Measurements from ENCODE around the gene DMD. TPM values are rescaled to one million over a fixed set of nuclear protein-coding genes. Genes with fewer than 3 reads are reported as not detected.

Gene DMD
- total RNA-seq, 1 donor from 2014 or later: 23.9 TPM

DNA sequence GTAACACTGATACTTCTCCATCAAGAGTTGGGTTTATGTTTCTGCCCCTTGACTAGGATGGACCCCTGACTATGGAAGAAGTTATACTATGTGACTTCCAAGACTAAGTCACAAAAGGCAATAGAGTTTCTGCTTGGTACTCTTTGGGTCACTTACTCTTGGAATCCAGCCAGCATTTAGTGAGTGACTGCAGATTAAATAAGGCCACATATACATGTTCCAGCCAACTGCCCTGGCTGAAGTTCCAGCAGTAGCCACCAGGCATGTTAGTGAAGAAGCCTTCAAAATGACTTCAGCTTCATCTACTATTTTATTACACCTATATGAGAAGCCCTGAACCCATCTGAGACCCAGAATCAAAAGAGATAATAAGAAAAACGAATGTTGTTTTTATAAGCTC lies 524.0 kb downstream of the DMD start:
- DNase-seq (ENCODE audit: low spot score, unreplicated experiment): no peak
- Mint-ChIP-seq H3K27ac (no peak overlapping the region), H3K4me3 (ENCODE audit: low read depth) (no peak overlapping the region), H3K36me3 (ENCODE audit: insufficient read depth) (no peaks in the 10 kb centered on the region), H3K4me1 (ENCODE audit: low read depth) (no peaks in the 10 kb centered on the region), H3K27me3 (no peaks in the 10 kb centered on the region), H3K9me3 (ENCODE audit: low read depth) (no peaks in the 10 kb centered on the region)
- TF ChIP-seq, protein P1, sequence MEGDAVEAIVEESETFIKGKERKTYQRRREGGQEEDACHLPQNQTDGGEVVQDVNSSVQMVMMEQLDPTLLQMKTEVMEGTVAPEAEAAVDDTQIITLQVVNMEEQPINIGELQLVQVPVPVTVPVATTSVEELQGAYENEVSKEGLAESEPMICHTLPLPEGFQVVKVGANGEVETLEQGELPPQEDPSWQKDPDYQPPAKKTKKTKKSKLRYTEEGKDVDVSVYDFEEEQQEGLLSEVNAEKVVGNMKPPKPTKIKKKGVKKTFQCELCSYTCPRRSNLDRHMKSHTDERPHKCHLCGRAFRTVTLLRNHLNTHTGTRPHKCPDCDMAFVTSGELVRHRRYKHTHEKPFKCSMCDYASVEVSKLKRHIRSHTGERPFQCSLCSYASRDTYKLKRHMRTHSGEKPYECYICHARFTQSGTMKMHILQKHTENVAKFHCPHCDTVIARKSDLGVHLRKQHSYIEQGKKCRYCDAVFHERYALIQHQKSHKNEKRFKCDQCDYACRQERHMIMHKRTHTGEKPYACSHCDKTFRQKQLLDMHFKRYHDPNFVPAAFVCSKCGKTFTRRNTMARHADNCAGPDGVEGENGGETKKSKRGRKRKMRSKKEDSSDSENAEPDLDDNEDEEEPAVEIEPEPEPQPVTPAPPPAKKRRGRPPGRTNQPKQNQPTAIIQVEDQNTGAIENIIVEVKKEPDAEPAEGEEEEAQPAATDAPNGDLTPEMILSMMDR (IDR thresholded peaks at IDR 0.05; ENCODE audit: unreplicated experiment): no peak

DNA sequence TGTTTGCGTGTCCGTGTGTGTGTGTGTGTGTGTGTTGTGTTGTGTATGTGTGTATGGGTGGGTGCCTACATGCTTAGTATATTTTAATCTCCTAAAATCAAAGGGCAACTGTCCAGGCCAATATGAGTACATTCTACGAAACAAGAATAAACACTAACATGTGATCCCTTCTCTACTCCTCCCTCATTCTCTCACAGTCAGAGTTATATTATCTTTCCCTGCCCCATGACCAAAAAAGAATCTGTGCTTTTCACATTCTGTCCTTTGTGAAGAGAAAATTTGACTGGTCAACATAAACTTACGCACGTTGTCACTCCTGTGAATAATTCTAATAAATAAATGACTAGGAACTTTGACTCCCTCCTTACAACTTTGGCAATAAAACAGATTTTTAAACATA lies 532.9 kb downstream of the DMD start:
- H3K36me3 Mint-ChIP-seq (ENCODE audit: insufficient read depth): no peaks in the 10 kb centered on the region
- H3K4me3 Mint-ChIP-seq (ENCODE audit: low read depth): no peak overlapping the region
- H3K9me3 Mint-ChIP-seq (ENCODE audit: low read depth): peaks cover 10% of the 10 kb centered on the region
- H3K27ac Mint-ChIP-seq: no peak overlapping the region
- H3K27me3 Mint-ChIP-seq: no peaks in the 10 kb centered on the region
- DNase-seq (ENCODE audit: low spot score, unreplicated experiment): no peak
- H3K4me1 Mint-ChIP-seq (ENCODE audit: low read depth): peaks cover 5% of the 10 kb centered on the region
- TF ChIP-seq, protein P1 (IDR thresholded peaks at IDR 0.05; ENCODE audit: unreplicated experiment): no peak

DNA sequence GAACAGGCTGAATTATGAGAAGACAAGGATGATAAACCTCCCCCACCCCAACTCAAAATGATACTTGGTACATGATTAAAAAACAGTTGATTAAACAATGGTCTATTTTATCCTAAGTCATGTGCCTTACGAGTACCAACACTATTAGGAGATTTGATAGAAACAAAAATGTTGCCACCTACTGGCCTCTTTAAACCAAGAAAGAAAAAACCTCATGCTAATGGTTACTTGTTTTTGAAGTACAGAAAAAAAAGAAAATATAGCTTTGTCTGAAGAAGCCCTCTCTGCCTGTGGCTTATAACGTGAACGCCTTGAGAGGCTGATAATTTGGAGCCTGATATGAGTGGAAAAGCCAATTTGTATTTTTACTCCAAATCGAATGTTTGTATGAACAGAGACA lies 538.2 kb downstream of the DMD start:
- peaks cover 7% of the 10 kb centered on the region for H3K4me1 Mint-ChIP-seq (ENCODE audit: low read depth)
- H3K9me3 Mint-ChIP-seq (ENCODE audit: low read depth): no peaks in the 10 kb centered on the region
- DNase-seq (ENCODE audit: low spot score, unreplicated experiment): no peak
- no peaks in the 10 kb centered on the region for H3K27me3 Mint-ChIP-seq
- H3K36me3 Mint-ChIP-seq (ENCODE audit: insufficient read depth): no peaks in the 10 kb centered on the region
- no peak overlapping the region for H3K27ac Mint-ChIP-seq
- no peak overlapping the region for H3K4me3 Mint-ChIP-seq (ENCODE audit: low read depth)
- TF ChIP-seq, protein P1 (IDR thresholded peaks at IDR 0.05; ENCODE audit: unreplicated experiment): peak; percentile 53

DNA sequence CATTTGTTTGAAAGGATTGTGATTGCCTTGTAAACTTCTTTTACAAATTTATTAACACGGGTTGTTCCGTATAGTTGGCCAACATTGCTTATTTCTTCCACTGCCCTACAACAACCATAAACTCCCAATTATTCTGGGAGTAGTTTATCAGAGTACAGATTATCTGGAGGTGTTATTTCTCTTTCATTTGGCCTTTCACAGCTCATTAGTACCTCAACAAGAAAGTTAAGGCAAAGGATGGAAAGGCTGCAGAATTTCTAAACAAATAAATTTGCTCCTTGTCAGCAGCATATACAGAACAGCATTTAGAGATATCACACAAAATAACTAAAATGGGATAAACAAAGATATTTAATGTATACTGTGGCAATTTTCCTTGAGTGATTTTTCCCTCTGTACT lies 548.8 kb downstream of the DMD start:
- Mint-ChIP-seq H3K27ac (no peak overlapping the region), H3K36me3 (ENCODE audit: insufficient read depth) (no peaks in the 10 kb centered on the region), H3K9me3 (ENCODE audit: low read depth) (peaks cover 4% of the 10 kb centered on the region), H3K4me3 (ENCODE audit: low read depth) (no peak overlapping the region), H3K27me3 (no peaks in the 10 kb centered on the region), H3K4me1 (ENCODE audit: low read depth) (no peaks in the 10 kb centered on the region)
- no peak for DNase-seq (ENCODE audit: low spot score, unreplicated experiment)
- TF ChIP-seq, protein P1 (IDR thresholded peaks at IDR 0.05; ENCODE audit: unreplicated experiment): no peak

DNA sequence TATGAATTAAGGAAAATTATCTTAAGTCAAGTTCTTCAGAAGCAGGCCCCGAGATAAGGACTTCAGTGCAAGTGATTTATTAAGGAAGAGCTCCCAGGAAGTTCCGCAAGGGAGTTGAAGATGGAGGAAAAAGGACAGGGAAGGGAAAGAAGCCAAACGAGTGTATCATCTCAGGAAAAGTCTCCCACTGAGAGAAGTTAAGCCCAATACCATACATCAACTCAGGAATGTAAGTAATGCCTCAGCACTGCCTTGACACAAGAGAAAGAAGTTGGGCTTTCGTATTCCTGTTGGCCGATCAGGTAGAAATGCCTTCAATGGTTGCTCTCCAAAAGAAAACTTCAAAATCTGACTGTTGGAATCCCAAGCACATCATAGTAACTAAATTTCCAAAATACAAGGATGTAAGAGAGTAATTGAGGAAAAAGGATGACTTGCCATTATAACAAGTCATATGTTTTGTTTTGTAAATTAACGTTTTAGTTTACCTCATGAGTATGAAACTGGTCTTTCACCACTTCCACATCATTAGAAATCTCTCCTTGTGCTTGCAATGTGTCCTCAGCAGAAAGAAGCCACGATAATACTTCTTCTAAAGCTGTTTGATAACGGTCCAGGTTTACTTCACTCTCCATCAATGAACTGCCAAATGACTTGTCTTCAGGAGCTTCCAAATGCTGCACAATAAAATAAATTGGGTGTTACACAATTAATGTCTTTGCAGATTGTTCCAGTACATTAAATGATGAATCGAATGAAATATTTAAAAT lies 566.7 kb downstream of the DMD start:
- no peak for DNase-seq (ENCODE audit: low spot score, unreplicated experiment)
- TF ChIP-seq, protein P1 (IDR thresholded peaks at IDR 0.05; ENCODE audit: unreplicated experiment): no peak
- peaks cover 7% of the 10 kb centered on the region for H3K4me1 Mint-ChIP-seq (ENCODE audit: low read depth)
- no peaks in the 10 kb centered on the region for H3K27me3 Mint-ChIP-seq
- no peak overlapping the region for H3K4me3 Mint-ChIP-seq (ENCODE audit: low read depth)
- no peaks in the 10 kb centered on the region for H3K9me3 Mint-ChIP-seq (ENCODE audit: low read depth)
- H3K27ac Mint-ChIP-seq: no peak overlapping the region
- no peaks in the 10 kb centered on the region for H3K36me3 Mint-ChIP-seq (ENCODE audit: insufficient read depth)
